ENCODE data around the gene MYO7A. TPM values are rescaled to one million over a fixed set of nuclear protein-coding genes. Genes with fewer than 3 reads are reported as not detected.
A peak's percentile ranks its signal among the peaks of the same experiment; 100 is the strongest.

Gene MYO7A
- total RNA-seq, 1 donor from 2014 or later: not detected

GRCh38 chr11:77212314-77213007 lies 84.4 kb downstream of the MYO7A start:
- H3K4me1 Mint-ChIP-seq (ENCODE audit: unreplicated experiment): no peaks in the 10 kb centered on the region
- H3K4me3 Mint-ChIP-seq (ENCODE audit: unreplicated experiment): no peak overlapping the region
- DNase-seq (ENCODE audit: extremely low spot score, unreplicated experiment): peak; percentile 69
- H3K27ac Mint-ChIP-seq (ENCODE audit: unreplicated experiment): no peak overlapping the region
- no peaks in the 10 kb centered on the region for H3K36me3 Mint-ChIP-seq (ENCODE audit: unreplicated experiment)
- no peaks in the 10 kb centered on the region for H3K9me3 Mint-ChIP-seq (ENCODE audit: unreplicated experiment)
- TF ChIP-seq CTCF (IDR thresholded peaks at IDR 0.05): no peak
- peaks cover 21% of the 10 kb centered on the region for H3K27me3 Mint-ChIP-seq (ENCODE audit: unreplicated experiment)

GRCh38 chr11:77213029-77213579 lies 85.1 kb downstream of the MYO7A start:
- Mint-ChIP-seq H3K9me3 (ENCODE audit: unreplicated experiment) (no peaks in the 10 kb centered on the region), H3K27me3 (ENCODE audit: unreplicated experiment) (peaks cover 23% of the 10 kb centered on the region), H3K4me1 (ENCODE audit: unreplicated experiment) (no peaks in the 10 kb centered on the region), H3K36me3 (ENCODE audit: unreplicated experiment) (no peaks in the 10 kb centered on the region), H3K4me3 (ENCODE audit: unreplicated experiment) (no peak overlapping the region), H3K27ac (ENCODE audit: unreplicated experiment) (no peak overlapping the region)
- no peak for DNase-seq (ENCODE audit: extremely low spot score, unreplicated experiment)
- TF ChIP-seq CTCF (IDR thresholded peaks at IDR 0.05): no peak

GRCh38 chr11:77213589-77214428 lies 85.8 kb downstream of the MYO7A start:
- no peaks in the 10 kb centered on the region for H3K9me3 Mint-ChIP-seq (ENCODE audit: unreplicated experiment)
- no peak overlapping the region for H3K4me3 Mint-ChIP-seq (ENCODE audit: unreplicated experiment)
- TF ChIP-seq CTCF (IDR thresholded peaks at IDR 0.05): no peak
- no peaks in the 10 kb centered on the region for H3K4me1 Mint-ChIP-seq (ENCODE audit: unreplicated experiment)
- peaks cover 23% of the 10 kb centered on the region for H3K27me3 Mint-ChIP-seq (ENCODE audit: unreplicated experiment)
- DNase-seq (ENCODE audit: extremely low spot score, unreplicated experiment): peak; percentile 67
- no peaks in the 10 kb centered on the region for H3K36me3 Mint-ChIP-seq (ENCODE audit: unreplicated experiment)
- H3K27ac Mint-ChIP-seq (ENCODE audit: unreplicated experiment): no peak overlapping the region

- DNase-seq (ENCODE audit: extremely low spot score, unreplicated experiment): peak; percentile 73
- Mint-ChIP-seq H3K27me3 (ENCODE audit: unreplicated experiment) (peaks cover 29% of the 10 kb centered on the region), H3K9me3 (ENCODE audit: unreplicated experiment) (no peaks in the 10 kb centered on the region), H3K36me3 (ENCODE audit: unreplicated experiment) (no peaks in the 10 kb centered on the region), H3K4me1 (ENCODE audit: unreplicated experiment) (no peaks in the 10 kb centered on the region), H3K27ac (ENCODE audit: unreplicated experiment) (no peak overlapping the region), H3K4me3 (ENCODE audit: unreplicated experiment) (no peak overlapping the region)
- no peak for TF ChIP-seq CTCF (IDR thresholded peaks at IDR 0.05)
Measured at GRCh38 chr11:77214557-77214956, 86.5 kb downstream of the MYO7A start.

GRCh38 chr11:77215106-77215505 lies 87.1 kb downstream of the MYO7A start:
- no peak overlapping the region for H3K27ac Mint-ChIP-seq (ENCODE audit: unreplicated experiment)
- no peak for TF ChIP-seq CTCF (IDR thresholded peaks at IDR 0.05)
- no peaks in the 10 kb centered on the region for H3K36me3 Mint-ChIP-seq (ENCODE audit: unreplicated experiment)
- no peak overlapping the region for H3K4me3 Mint-ChIP-seq (ENCODE audit: unreplicated experiment)
- no peaks in the 10 kb centered on the region for H3K4me1 Mint-ChIP-seq (ENCODE audit: unreplicated experiment)
- H3K9me3 Mint-ChIP-seq (ENCODE audit: unreplicated experiment): no peaks in the 10 kb centered on the region
- DNase-seq (ENCODE audit: extremely low spot score, unreplicated experiment): peak; percentile 69
- peaks cover 35% of the 10 kb centered on the region for H3K27me3 Mint-ChIP-seq (ENCODE audit: unreplicated experiment)
